CD4-positive, alpha-beta T cell treated with Interleukin-4 for 1 hour (primary cell): Measurements from ENCODE around the gene FANK1.
"Not testable (repeated sequence)": the region's sequence is repeated elsewhere in the genome, so short reads cannot be mapped to it uniquely, and the experiment has no call there.

Experiments
- DNase-seq, 2 donors: peaks; one replicate each; pipeline ENCODE4 v3.0.0-alpha.2; 2020 to 2022

The FANK1 gene

GRCh38 chr10:125933693-125934092 is 37.3 kb downstream of the FANK1 start:
- DNase-seq, result no peak

- no peak for DNase-seq
Measured at GRCh38 chr10:125936331-125936730, 40.0 kb downstream of the FANK1 start.

- DNase-seq, result no peak
Measured at GRCh38 chr10:125940515-125940914, 44.2 kb downstream of the FANK1 start.

- no peak for DNase-seq
Measured at GRCh38 chr10:125951290-125951689, 54.9 kb downstream of the FANK1 start.

GRCh38 chr10:125953778-125954385 is 57.5 kb downstream of the FANK1 start:
- no peak for DNase-seq

GRCh38 chr10:125955766-125956165 is 59.4 kb downstream of the FANK1 start:
- DNase-seq, result no peak

- no peak for DNase-seq
Measured at GRCh38 chr10:125961743-125962142, 65.4 kb downstream of the FANK1 start.

GRCh38 chr10:125962200-125962599 is 65.8 kb downstream of the FANK1 start:
- DNase-seq, result no peak

GRCh38 chr10:125964558-125964957 is 68.2 kb downstream of the FANK1 start:
- DNase-seq, result no peak

- no peak for DNase-seq
Measured at GRCh38 chr10:125967533-125967932, 71.2 kb downstream of the FANK1 start.

- DNase-seq, result not testable (repeated sequence)
Measured at GRCh38 chr10:125970077-125970630, 73.8 kb downstream of the FANK1 start.

GRCh38 chr10:125976960-125977605 is 80.7 kb downstream of the FANK1 start:
- no peak for DNase-seq

GRCh38 chr10:125979976-125980375 is 83.6 kb downstream of the FANK1 start:
- no peak for DNase-seq

- no peak for DNase-seq
Measured at GRCh38 chr10:125980521-125981035, 84.2 kb downstream of the FANK1 start.

GRCh38 chr10:125982260-125982948 is 86.0 kb downstream of the FANK1 start:
- peak; percentile 45 to 47 for DNase-seq

- no peak for DNase-seq
Measured at GRCh38 chr10:125983161-125983560, 86.8 kb downstream of the FANK1 start.

GRCh38 chr10:125983656-125984055 is 87.3 kb downstream of the FANK1 start:
- no peak for DNase-seq

- DNase-seq, result no peak
Measured at GRCh38 chr10:125984346-125984745, 88.0 kb downstream of the FANK1 start.

- DNase-seq, result no peak
Measured at GRCh38 chr10:125984865-125985495, 88.6 kb downstream of the FANK1 start.

- no peak for DNase-seq
Measured at GRCh38 chr10:125985557-125986240, 89.3 kb downstream of the FANK1 start.

GRCh38 chr10:125989791-125990190 is 93.4 kb downstream of the FANK1 start:
- DNase-seq, result no peak

GRCh38 chr10:125990974-125991373 is 94.6 kb downstream of the FANK1 start:
- DNase-seq, result no peak

- DNase-seq, result no peak
Measured at GRCh38 chr10:125991392-125991791, 95.0 kb downstream of the FANK1 start.
